Thyroid gland (tissue), 4 donors: ENCODE results near the gene SH3RF2. TPM values are rescaled to one million over a fixed set of nuclear protein-coding genes. Genes with fewer than 3 reads are reported as not detected.

ENCODE experiments used
- DNase-seq, 2 donors: peaks; one replicate each; pipeline ENCODE4 v3.0.0-alpha.2; 2019
- H3K27ac ChIP-seq, 3 donors: fragments of 200-600 bp; sonication (generic); 1 replicate in 2 of 3; 2 replicates in 1 of 3; pipeline ENCODE4 v1.5.1; 2016 to 2019; ENCODE audit warnings: mild to moderate bottlenecking in 1 of 3, moderate library complexity in 1 of 3
- H3K27me3 ChIP-seq: fragments of 200-600 bp; sonication (generic); one replicate; pipeline ENCODE4 v1.5.1; 2019
- H3K36me3 ChIP-seq, 2 donors: fragments of 200-600 bp; sonication (generic); one replicate each; pipeline ENCODE4 v1.5.1; 2016 to 2019
- H3K4me1 ChIP-seq, 2 donors: fragments of 200-600 bp; sonication (generic); one replicate each; pipeline ENCODE4 v1.5.1; 2017 to 2019
- H3K4me3 ChIP-seq, 3 donors: fragments of 200-600 bp; sonication (generic); replicated peaks in 1 of 3; 1 replicate in 2 of 3; 2 replicates in 1 of 3; pipeline ENCODE4 v1.5.1; 2016; ENCODE audit warnings: mild to moderate bottlenecking in 1 of 3
- H3K9me3 ChIP-seq: fragments of 200-600 bp; sonication (generic); one replicate; pipeline ENCODE4 v1.5.1; 2017
- POLR2A ChIP-seq, 2 donors: fragments of 450-650 bp; IDR thresholded peaks; one replicate each; pipeline ENCODE4 v1.6.1; 2017; ENCODE audit warnings: antibody characterized with exemption in 2 of 2, mild to moderate bottlenecking in 2 of 2, moderate library complexity in 1 of 2
- WGBS, 2 donors: methylation state at CpG; one replicate each; pipeline ENCODE4 v1.1.5; 2017; 5-methylcytosine and 5-hydroxymethylcytosine counted together
- intact Hi-C: fragments of 100-400 bp; cut with DNase I; formaldehyde crosslinking; loops from one replicate; pipeline ENCODE4 v1.15.1; 2023
- total RNA-seq, 4 donors: library from RNA; depleted of rRNA; stranded (reverse); fragments of >200 nt; gene quantifications; one replicate each; pipeline ENCODE4 v1.2.3, GENCODE V29; 2016
- TF ChIP-seq, protein P1 (sequence below), 6 experiments: fragments of 200-600 bp in 3 of 6; fragments of 450-650 bp in 3 of 6; sonication (generic) in 3 of 6; IDR thresholded peaks; one replicate each; pipeline ENCODE4 v1.5.1; 2016 to 2019; ENCODE audit warnings: antibody characterized with exemption in 6 of 6, mild to moderate bottlenecking in 2 of 6, inconsistent platforms in 1 of 6, moderate library complexity in 1 of 6

Gene SH3RF2
- total RNA-seq, 4 donors from 2014 or later: 3.1 to 20.8 (median 14.3) TPM

DNA sequence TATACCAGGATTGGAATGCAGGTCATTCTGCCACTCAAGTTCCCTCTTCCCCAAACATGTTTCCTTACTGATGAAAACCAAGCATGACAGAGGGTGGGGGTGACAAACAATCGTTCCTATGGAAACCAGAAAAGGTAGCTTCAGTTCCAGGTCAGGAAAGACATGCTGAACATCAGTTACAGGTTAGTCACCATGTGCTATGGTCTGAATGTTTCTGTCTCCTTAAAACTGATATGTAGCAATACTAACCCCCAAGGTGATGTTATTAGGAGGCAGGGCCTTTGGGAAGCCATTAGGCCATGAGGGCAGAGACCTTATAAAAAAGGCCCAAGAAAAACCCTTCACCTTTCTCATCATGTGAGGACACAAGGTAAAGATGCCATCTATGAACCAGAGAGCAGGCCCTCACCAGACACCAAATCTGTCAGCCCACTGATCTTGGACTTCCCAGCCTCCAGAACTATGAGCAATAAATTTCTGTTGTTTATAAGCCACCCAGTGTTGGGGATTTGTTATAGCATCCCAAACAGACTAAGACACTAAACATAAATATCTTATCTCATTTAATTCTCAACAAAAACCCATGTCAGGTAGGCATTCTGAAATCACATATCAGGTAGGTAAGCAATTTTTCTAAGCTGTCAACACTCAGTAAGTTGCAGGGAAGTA, 15.7 kb upstream of the SH3RF2 start:
- TF ChIP-seq, protein P1, sequence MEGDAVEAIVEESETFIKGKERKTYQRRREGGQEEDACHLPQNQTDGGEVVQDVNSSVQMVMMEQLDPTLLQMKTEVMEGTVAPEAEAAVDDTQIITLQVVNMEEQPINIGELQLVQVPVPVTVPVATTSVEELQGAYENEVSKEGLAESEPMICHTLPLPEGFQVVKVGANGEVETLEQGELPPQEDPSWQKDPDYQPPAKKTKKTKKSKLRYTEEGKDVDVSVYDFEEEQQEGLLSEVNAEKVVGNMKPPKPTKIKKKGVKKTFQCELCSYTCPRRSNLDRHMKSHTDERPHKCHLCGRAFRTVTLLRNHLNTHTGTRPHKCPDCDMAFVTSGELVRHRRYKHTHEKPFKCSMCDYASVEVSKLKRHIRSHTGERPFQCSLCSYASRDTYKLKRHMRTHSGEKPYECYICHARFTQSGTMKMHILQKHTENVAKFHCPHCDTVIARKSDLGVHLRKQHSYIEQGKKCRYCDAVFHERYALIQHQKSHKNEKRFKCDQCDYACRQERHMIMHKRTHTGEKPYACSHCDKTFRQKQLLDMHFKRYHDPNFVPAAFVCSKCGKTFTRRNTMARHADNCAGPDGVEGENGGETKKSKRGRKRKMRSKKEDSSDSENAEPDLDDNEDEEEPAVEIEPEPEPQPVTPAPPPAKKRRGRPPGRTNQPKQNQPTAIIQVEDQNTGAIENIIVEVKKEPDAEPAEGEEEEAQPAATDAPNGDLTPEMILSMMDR (IDR thresholded peaks at IDR 0.05): no peak
- no peak for TF ChIP-seq POLR2A (IDR thresholded peaks at IDR 0.05)
- H3K4me3 ChIP-seq: no peak overlapping the region
- intact Hi-C loops: no loop called here
- no peak overlapping the region for H3K27ac ChIP-seq
- no peaks in the 10 kb centered on the region for H3K36me3 ChIP-seq
- whole genome bisulfite sequencing, 2 donors: 68 to 74% methylated on average over 1 of the region's 1 CpG
- no peak for DNase-seq
- H3K27me3 ChIP-seq: no peaks in the 10 kb centered on the region
- H3K9me3 ChIP-seq: no peaks in the 10 kb centered on the region
- peaks cover 0 to 3% of the 10 kb centered on the region in 2 donors for H3K4me1 ChIP-seq

DNA sequence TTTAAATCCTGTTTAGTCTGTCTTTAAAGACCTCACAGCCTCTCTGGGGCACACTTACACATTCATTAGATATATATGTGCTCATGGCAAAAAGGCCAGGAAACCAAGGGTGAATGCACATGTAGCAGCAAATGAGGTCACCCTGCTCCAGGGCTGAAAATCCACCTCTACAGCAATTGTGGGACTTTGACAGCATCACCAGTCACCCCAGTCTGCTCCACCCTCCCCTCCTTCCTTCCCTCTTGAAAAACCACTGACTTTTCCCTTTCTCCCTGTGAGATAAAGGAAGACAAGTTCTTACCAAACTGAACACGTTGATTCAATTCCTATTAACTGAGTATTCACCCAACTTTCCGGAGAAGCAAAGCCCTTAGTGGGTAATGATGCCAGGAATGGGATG, 15.2 kb upstream of the SH3RF2 start:
- Histone ChIP-seq H3K4me1 (peaks cover 0 to 5% of the 10 kb centered on the region in 2 donors), H3K4me3 (no peak overlapping the region), H3K9me3 (no peaks in the 10 kb centered on the region), H3K27ac (no peak overlapping the region), H3K36me3 (no peaks in the 10 kb centered on the region), H3K27me3 (no peaks in the 10 kb centered on the region)
- DNase-seq: no peak
- intact Hi-C loops: no loop called here
- TF ChIP-seq POLR2A (IDR thresholded peaks at IDR 0.05): no peak
- TF ChIP-seq, protein P1 (IDR thresholded peaks at IDR 0.05): no peak
- 59 to 64% methylated on average over 2 of the region's 2 CpGs for WGBS, 2 donors

DNA sequence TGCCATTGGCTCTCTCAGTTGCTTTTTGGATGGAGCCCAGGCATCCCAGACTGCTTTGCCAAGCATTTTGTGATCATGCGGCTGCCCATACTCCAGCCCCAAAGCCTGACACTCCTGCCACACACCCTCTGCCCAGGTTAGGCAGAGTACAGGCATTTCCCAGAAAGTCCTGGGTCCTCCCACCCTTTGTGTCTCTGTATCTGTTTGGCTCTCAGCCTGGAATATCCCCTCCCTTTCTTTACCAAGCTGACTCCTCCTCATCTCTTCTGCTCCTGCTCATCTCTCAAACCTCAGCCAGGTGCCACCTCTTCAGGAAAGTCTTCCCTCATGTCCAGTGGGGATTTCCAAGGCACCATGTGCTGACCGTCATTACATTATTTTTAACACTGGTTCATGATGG, 14.3 kb upstream of the SH3RF2 start:
- WGBS, 2 donors: 82 to 88% methylated on average over 2 of the region's 2 CpGs
- H3K27me3 ChIP-seq: no peaks in the 10 kb centered on the region
- intact Hi-C loops: no loop called here

GRCh38 chr5:145923405-145923804, 13.0 kb upstream of the SH3RF2 start:
- Histone ChIP-seq H3K27me3 (no peaks in the 10 kb centered on the region), H3K36me3 (no peaks in the 10 kb centered on the region), H3K9me3 (no peaks in the 10 kb centered on the region), H3K4me1 (peaks cover 0 to 5% of the 10 kb centered on the region in 2 donors), H3K4me3 (no peak overlapping the region), H3K27ac (no peak overlapping the region)
- no peak for DNase-seq
- intact Hi-C loops: no loop called here
- no peak for TF ChIP-seq POLR2A (IDR thresholded peaks at IDR 0.05)
- TF ChIP-seq, protein P1 (IDR thresholded peaks at IDR 0.05): no peak
- WGBS, 2 donors: 92 to 97% methylated on average over 3 of the region's 3 CpGs

More for the DNA sequence above, 14.3 kb upstream of the SH3RF2 start:
- H3K4me3 ChIP-seq: no peak overlapping the region
- DNase-seq: no peak
- H3K9me3 ChIP-seq: no peaks in the 10 kb centered on the region
- no peaks in the 10 kb centered on the region for H3K36me3 ChIP-seq
- TF ChIP-seq POLR2A (IDR thresholded peaks at IDR 0.05): no peak
- TF ChIP-seq, protein P1 (IDR thresholded peaks at IDR 0.05): no peak
- H3K4me1 ChIP-seq: peaks cover 0 to 5% of the 10 kb centered on the region in 2 donors
- no peak overlapping the region for H3K27ac ChIP-seq

- no peak overlapping the region for H3K4me3 ChIP-seq
- no peak for DNase-seq
- no peaks in the 10 kb centered on the region for H3K36me3 ChIP-seq
- WGBS, 2 donors: 88 to 93% methylated on average over 1 of the region's 1 CpG
- H3K27me3 ChIP-seq: no peaks in the 10 kb centered on the region
- intact Hi-C loops: no loop called here
- no peaks in the 10 kb centered on the region for H3K9me3 ChIP-seq
- H3K27ac ChIP-seq: no peak overlapping the region
- H3K4me1 ChIP-seq: peaks cover 0 to 5% of the 10 kb centered on the region in 2 donors
- TF ChIP-seq POLR2A (IDR thresholded peaks at IDR 0.05): no peak
- TF ChIP-seq, protein P1 (IDR thresholded peaks at IDR 0.05): no peak
These were observed 11.5 kb upstream of the SH3RF2 start for GRCh38 chr5:145924849-145925248.
